T-helper 1 cell (primary cell): ENCODE results near the gene GTSE1.
A peak's percentile ranks its signal among the peaks of the same experiment; 100 is the strongest.

Source experiments
- DNase-seq, 5 donors: peaks; one replicate each; pipeline ENCODE4 v3.0.0-alpha.2; 2012 to 2020

The GTSE1 gene

GRCh38 chr22:46354176-46354992 lies 57.7 kb downstream of the GTSE1 start:
- no peak for DNase-seq

DNA sequence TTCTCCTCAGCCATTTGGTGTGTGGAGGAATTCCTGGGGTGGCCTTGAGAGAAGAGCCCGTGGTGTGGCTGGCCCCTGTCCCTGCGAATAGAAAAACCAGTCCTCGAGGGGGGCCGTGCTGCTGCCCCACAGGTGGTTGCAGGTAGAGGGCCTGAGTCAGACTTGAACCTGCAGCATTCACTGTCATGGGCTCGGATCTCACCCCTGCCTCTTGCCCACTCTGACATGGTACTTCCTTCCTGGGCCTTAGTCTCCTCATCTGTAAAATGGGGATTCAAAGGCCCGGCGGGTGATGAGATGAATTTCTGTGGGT lies 58.3 kb downstream of the GTSE1 start:
- DNase-seq, result no peak

DNA sequence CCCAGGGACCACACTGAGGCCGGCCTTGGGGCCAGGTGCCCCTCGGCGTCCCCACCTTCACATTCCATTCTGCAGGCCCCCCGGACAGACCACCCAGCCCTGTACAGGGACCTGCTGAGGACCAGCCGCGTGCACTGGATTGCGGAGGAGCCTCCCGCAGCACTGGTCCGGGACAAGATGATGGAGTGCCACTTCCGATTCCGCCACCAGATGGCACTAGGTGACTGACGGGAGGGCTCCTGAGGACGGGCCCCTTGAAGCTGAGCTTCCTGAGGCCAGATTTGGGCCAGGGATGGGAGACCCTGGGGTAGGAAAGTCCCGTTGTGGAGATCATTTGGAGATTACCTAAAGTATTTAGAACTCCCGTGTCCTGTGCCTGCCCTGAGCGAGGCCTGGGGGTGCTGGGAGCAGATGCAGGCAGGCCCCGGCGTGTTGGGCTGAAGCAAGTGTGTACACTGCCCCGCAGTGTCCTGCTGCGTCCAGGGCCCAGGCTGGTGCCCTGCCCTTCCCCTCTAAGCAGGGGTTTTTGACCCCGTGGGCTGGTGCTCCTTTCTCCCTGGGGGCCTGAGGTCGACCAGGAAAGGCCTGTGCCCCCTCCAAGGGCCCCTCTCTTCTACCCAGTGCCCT lies 58.8 kb downstream of the GTSE1 start:
- DNase-seq, result peak in 3 of 5 donors; percentile 29 to 46 (median 41)

- no peak for DNase-seq
Measured at GRCh38 chr22:46355996-46356471, 59.4 kb downstream of the GTSE1 start.

- DNase-seq, result no peak
Measured at GRCh38 chr22:46356496-46357480, 60.1 kb downstream of the GTSE1 start.

DNA sequence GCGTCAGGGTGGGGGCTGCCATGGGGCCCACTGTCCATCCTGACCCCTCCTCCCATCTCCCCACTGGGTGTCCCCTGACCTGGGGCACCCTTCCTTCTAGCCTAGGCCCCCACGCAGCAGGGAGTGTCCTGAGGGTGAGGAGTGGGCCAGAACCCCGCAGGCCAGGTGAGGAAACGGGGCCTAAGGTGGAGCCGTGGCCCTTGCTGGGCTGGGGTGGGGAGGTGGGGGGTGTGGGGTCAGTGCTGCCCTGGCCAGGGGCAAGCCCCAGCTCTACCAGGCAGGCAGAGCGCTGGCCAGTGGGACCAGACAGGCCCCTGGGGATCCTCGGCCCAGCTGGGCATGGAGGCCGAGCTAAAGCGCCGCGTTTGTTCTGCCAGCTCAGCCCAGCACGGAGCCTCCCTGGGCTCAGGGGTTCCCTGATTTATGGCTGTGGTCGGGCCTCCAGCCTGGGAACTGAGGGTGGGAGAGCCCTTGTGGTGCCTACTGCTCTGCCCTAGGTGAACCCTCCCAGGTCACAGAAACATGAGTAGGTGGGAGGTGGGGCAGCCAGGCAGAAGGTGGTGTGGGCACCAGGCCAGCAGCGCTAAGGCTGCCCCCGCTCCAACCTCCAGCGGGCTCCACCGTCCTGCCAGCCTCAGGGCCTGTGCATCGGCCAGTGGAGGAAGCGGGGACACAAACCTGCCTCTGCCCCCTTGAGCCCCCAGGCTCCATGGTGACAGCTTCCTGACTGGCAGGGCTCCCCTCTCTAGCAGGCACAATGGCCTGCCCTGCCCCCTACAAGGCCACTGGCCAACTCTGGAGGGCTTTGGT lies 61.2 kb downstream of the GTSE1 start:
- DNase-seq, result no peak

- no peak for DNase-seq
Measured at GRCh38 chr22:46358766-46359165, 62.1 kb downstream of the GTSE1 start.

- no peak for DNase-seq
Measured at GRCh38 chr22:46359362-46359761, 62.7 kb downstream of the GTSE1 start.

GRCh38 chr22:46360097-46360496 lies 63.4 kb downstream of the GTSE1 start:
- DNase-seq, result no peak

DNA sequence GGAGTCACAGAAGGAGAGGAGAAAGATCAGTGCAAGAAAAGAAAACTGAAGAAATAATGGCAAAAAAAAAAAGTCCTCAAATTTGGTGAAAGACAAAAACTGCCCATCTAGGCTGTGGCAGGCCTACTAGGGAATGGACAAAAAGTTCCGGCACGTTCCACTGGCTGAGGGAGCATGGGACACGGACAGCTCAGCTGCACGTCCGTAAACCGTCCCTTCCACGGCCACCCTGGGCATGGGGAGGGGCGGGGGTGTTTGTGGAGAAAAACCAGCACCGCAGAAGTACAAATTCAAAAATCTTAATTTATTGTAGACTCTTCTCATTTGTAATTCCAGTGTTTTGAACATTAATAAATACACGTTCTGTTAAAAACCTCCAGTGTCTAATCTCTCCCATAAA lies 64.2 kb downstream of the GTSE1 start:
- DNase-seq, result no peak

- DNase-seq, result no peak
Measured at GRCh38 chr22:46361826-46362202, 65.1 kb downstream of the GTSE1 start.

GRCh38 chr22:46362203-46362933 lies 65.7 kb downstream of the GTSE1 start:
- no peak for DNase-seq

- no peak for DNase-seq
Measured at GRCh38 chr22:46362934-46363515, 66.4 kb downstream of the GTSE1 start.

- no peak for DNase-seq
Measured at GRCh38 chr22:46363611-46364321, 67.1 kb downstream of the GTSE1 start.

DNA sequence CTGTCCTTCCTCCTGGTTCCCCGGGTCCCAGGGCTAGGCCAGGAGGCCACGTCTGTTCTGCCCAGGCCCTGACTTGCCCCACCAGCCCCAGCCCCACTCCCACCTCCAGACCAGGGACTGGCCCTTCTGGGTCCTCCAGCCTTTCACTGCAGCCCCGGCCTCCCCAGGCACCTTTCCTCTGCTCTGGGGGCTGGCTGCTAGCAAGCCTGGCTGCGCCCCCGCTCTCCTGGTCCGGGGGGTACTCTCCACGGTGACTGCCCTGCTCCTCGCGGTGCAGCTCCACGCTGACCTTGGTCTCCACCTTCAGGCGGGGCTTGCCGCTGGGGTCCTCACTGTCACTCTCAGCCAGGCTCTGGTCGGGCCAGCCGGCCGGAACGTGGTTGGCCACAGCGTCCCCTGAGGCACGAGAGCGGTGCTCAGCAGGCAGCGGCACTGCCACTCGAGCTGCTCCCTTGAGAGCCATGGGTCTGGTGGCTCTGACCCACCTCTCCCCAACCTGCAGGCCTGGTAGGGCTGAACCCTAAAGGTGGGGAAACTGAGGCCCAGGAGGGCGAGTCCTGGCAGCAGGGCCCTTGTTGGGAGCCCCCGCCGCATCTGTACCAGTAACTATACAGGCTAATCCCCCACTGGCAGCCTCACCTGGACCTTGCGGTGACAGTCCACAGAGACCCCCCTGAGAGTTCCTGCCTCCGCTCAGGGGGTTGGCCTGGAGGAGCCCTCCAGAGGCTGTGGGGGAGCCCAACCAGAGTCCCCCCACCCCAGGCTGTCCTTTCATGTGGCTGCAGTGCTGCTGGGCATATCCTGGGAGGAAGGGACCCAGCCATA lies 67.9 kb downstream of the GTSE1 start:
- no peak for DNase-seq

GRCh38 chr22:46365166-46365624 lies 68.5 kb downstream of the GTSE1 start:
- DNase-seq, result no peak

DNA sequence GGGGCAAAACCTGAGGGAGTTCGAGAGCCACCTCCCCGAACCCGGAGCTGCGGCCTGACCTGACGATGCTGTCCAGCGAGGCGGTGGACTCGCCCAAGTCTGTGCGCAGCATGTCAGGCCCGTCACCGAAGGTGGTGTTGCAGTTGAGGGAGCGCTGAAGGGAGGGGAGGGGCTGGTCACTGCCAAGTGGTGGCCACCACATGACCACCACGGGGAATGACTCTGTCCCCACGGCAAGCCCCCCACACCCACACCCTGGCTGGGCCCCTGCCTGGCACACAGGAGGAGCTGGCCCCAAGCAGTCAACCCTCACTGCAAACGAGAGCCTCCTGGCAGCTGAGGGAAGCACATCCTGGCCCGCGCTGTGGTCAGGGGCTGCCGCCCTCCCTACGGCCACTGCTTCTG lies 69.7 kb downstream of the GTSE1 start:
- DNase-seq, result no peak

GRCh38 chr22:46366801-46367706 lies 70.4 kb downstream of the GTSE1 start:
- no peak for DNase-seq
